NCI-H128 (cell line): Measurements from ENCODE around the gene ZSWIM4.
"Not testable (repeated sequence)": the region's sequence is repeated elsewhere in the genome, so short reads cannot be mapped to it uniquely, and the experiment has no call there.

ENCODE experiments used
- DNase-seq: peaks from one replicate; lab custom pipeline; 2025; ENCODE audit not compliant: unreplicated experiment; lab: John Stamatoyannopoulos, UW

The ZSWIM4 gene

DNA sequence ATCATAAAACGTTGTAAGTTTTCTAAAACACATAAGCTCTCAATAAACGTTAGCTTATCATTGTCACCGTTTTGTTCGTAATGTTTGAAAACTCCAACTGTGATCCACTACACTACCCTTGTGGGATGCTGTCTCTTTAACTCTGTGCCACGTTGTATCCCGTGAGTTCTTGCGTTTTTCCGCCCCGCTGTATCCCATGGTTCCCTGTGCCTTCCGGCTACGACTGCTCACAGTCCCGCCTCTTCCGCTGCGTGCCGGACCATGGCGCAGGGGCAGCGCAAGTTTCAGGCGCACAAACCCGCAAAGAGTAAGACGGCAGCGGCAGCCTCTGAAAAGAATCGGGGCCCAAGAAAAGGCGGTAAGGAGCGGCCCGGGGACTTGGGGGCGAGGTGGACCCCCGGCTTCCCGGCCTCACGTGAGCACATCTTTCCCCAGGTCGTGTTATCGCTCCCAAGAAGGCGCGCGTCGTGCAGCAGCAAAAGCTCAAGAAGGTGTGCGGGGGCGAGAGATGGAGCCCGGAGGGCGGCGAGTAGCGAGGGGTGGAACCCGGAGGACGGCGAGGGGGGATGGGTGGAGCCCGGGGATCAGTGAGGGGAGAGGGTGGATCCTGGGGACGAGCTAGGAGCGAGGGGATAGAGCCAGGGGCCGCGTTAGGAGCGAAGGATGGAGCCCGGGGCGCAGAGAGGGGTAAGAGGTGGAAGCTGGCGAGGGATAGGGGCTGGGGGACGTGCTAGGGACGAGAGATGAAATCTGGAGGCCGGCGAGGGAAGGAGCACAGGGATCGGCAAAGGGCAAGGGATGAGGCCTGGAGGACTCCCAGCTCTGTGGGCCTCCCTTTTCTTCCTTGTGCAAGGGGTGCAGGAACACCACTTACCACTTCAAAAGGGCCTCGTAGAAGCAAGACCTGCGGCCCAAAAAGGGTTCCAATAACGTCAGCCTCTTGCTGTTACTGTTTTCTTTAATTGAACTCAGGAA lies 20.7 kb upstream of the ZSWIM4 start, which contains the start of gene C19orf53:
Gene C19orf53, plus strand, starts transcription at position 240 of the 975 bp plus-strand sequence. Its CDS starts 22 bp downstream, at position 262.
- DNase-seq: peak; percentile 58

DNA sequence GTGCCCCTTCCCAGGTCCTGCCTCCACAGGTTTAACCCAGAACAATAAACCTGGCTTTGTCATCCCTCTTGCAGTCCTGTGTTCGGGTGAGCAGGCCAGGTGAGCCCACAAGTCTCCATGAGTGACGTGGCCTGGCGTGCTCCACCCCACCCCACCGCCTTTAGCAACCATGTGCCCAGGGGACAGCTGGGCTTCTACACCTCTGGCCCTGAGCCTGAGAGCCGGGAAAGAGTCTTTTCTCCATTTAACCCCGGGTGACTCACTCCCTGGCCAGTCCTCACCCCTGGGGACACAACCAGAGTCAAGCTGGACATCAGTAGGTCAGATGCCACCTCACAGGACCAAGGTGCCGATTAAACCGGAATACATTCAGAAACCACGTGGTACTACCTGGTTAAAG lies 16.8 kb upstream of the ZSWIM4 start:
- DNase-seq: no peak

DNA sequence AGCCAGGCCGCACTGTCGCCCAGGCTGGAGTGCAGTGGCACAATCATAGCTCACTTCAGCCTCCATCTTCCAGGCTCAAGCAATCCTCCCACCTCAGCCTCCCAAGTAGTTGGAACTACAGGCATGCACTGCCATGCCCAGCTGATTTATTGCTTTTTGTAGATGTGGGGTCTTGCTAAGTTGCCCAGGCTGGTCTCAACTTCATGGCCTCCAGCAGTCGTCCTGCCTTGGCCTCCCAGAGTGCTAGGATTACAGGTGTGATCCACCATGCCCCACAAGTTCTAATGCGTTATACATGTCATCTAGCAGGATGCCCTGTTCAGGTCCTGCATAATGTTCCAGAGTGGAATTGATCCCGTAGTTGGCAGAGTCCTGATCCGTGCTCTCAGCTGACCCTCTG lies 16.4 kb upstream of the ZSWIM4 start:
- DNase-seq: no peak

DNA sequence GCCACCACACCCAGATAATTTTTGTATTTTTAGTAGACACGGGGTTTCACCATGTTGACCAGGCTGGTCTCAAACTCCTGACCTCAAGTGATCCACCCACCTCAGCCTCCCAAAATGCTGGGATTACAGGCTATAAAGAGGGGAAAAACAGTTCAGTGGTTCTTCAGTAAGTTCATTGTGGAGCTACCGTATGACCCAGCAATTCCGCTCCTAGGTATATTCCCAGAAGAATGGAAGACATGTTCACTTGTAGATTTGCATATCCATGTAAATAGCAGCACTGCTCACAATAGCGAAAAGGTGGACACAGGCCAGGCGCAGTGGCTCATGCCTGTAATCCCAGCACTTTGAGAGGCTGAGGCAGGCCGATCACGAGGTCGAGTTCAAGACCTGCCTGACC lies 15.4 kb upstream of the ZSWIM4 start:
- not testable (repeated sequence) for DNase-seq

DNA sequence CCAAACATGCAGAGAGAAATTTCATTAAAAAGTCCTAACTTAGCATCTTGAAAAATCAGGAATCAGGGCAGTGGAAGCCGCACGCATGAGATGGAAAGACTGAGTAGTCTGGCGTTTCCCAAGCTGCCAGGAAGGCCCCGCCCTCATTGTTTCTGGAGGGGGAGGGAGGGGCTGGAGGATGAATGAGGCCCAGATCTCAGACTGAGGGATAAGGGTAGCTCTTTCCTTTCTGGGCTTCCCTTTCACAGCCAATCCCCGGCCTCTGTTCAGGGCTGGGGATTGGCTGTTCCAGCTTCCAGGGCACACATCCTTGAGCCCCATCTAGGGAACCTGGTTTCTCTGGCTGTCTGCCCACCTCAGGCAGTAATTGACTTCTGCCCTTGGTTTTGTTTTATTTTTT lies 13.7 kb upstream of the ZSWIM4 start:
- peak; percentile 7 for DNase-seq

DNA sequence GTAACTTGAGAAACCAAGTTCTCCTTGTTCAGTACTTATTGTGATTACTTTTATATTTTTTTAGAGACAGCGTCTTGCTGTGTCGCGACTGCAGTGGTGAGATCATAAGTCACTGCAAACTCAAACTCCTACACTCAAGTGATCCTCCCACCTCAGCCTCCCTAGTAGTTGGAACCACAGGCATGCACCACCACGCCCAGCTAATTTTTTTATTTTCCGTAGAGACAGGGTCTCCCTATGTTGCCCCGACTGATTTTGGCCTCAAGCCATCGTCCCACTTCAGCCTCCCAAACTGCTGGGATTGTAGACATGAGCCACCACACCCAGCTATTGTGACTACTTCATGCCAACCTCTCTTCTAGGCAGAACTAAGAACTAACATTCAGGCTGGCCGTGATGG lies 12.7 kb upstream of the ZSWIM4 start:
- no peak for DNase-seq

DNA sequence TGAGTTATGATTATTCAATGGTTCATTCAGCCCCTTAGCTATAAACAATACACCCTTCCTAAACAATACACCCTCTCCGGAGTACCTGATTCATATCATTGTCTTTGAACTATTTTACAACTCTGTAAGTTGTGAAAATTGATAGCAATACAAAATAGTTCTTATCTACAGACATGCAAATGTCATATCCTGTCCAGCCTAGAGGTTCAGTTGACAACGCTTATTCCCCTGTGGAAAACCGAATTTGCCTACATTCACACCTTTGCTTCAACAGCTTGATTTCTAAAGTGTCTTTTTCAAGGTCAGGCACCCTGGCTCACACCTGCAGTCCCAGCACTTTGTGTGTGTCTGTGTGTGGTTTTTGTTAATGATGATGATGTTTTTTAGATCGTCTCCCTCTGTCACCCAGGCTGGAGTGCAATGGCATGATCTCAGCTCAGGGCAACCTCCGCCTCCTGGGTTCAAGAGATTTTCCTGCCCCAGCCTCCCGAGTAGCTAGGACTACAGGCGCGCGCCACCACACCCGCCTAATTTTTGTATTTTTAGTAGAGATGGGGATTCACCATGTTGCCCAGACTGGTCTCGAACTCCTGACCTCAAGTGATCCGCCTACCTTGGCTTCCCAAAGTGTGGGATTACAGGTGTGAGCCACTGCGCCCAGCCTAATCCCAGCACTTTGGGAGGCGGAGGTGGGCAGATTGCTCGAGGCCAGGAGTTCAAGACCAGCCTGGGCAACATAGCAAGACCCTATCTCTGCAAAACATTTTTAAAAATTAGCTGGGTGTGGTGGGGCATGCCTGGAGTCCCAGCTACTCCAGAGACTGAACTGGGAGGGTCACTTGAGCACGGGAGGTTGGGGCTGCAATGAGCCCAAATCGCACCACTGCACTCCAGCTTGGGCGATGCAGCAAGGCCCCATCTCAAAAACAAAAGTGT lies 11.4 kb upstream of the ZSWIM4 start:
- no peak for DNase-seq

DNA sequence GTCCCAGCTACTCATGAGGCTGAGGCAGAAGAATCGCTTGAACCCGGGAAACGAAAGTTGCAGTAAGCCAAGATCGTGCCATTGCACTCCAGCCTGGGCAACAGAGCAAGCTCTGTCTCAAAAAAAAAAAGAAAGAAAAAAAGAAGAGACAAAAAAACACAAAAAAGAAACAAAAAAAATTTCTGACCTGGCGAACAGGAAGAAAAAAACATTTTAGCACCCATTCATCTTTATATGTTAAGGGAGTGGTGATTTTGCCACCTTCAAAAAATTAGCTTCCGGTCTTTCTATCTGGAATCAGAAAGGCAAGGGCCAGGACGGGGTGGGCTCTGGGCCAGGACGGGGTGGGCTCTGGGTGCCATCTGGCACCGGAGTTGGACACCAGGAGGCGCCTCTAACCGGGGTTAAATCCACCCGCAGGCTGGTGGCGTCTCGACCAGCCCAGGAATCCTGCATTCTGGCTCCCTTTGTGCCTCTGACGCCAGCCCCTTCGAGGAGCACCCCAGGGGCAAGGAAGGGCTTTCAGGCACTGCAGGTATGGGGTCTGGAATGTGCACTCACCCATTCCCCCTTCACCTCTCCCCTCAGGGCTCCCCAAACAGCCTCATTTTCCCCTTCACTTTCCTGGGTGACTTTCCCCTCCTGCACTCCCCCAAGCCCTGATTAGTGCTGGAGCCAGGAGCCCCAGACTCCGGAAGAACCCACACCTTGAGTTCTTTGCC lies 10.4 kb upstream of the ZSWIM4 start:
- peak; percentile 15 for DNase-seq

DNA sequence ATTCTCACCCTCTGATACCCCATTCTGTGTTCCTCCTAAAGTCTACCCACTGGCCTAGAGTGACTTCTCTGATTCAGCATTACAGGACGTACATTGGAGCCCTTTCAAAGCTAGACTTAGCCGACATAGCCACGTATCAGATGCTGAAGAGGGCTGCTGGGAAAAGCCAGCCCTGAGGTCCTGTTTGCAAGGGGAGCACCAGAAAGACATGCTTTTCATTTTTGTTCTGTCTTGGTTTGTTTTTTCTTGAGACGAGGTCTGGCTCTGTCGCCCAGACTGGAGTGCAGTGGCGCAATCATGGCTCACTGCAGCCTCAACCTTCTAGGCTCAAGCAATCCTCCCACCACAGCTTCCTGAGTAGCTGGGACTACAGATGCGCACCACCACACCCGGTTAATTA lies 6.3 kb upstream of the ZSWIM4 start:
- no peak for DNase-seq

DNA sequence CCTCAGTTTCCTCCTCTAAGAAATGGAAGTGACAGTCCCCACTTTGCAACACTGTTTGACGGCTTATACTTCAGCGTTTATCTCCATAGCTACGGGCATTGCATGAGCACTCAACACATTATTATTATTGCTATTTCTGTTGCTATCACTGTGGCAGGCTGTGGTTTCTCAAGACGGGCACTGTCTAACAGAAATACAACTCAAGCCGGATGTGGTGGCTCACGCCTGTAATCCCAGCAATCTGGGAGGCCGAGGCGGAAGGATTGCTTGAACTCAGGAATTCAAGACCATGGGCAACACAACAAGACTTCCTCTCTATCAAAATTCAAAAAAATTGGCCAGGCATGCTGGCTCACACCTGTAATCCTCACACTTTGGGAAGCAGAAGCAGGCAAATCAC lies 4.9 kb upstream of the ZSWIM4 start:
- no peak for DNase-seq

DNA sequence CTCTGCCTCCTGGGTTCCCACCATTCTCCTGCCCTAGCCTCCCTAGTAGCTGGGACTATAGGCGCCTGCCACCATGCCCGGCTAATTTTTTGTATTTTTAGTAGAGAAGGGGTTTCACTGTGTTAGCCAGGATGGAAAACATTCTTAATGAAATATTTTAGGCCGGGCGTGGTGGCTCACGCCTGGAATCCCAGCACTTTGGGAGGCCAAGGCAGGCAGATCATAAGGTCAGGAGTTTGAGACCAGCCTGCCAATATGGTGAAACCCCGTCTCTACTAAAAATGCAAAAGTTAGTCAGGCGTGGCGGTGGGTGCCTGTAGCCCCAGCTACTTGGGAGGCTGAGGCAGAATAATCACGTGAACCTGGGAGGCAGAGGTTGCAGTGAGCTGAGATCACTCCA lies 1.9 kb upstream of the ZSWIM4 start:
- not testable (repeated sequence) for DNase-seq

DNA sequence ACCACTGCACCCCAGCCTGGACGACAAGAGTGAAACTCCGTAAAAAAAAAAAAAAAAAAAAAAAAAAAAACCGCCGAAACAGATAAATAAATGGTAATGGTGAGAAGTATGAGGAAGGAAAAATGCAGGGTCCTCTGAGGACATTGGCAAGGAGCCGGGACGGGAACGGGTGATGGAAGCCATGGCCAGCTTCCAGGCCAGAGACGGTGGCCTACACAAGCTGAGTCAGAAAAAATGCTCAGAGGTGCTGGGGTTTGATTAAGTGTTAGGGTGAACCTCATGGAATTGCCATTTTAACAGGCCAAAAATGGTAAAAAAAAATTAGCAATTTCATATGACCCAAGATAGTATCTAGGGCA lies 866 bp upstream of the ZSWIM4 start:
- no peak for DNase-seq

DNA sequence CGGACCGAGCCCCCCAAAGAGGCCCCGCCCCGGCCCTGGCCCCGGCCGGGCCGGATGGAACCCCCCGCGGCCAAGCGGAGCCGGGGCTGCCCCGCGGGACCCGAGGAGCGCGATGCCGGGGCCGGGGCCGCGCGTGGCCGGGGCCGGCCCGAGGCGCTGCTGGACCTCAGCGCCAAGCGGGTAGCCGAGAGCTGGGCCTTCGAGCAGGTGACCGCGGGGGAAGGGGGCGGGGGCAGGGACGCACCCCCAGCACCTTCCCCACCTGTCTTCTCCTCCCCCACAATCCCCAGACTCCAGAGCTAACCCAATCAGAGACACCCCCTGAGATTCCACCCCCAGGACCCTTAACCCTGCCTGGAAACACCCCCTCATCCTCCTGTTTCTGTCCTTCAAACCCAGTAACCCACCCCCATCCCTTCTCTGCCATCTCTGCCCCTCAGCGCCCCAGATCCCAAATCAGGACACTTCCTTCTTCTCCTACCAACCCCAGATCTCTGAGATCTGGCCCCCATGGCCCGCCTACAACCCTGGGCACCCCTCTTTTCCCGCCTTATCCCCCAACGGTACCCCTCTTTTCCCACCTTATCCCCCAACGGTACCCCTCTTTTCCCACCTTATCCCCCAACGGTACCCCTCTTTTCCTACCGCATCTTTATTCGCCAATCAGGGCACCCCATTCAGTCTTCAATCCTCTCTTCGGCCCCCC lies 505 bp downstream of the ZSWIM4 start:
- no peak for DNase-seq

DNA sequence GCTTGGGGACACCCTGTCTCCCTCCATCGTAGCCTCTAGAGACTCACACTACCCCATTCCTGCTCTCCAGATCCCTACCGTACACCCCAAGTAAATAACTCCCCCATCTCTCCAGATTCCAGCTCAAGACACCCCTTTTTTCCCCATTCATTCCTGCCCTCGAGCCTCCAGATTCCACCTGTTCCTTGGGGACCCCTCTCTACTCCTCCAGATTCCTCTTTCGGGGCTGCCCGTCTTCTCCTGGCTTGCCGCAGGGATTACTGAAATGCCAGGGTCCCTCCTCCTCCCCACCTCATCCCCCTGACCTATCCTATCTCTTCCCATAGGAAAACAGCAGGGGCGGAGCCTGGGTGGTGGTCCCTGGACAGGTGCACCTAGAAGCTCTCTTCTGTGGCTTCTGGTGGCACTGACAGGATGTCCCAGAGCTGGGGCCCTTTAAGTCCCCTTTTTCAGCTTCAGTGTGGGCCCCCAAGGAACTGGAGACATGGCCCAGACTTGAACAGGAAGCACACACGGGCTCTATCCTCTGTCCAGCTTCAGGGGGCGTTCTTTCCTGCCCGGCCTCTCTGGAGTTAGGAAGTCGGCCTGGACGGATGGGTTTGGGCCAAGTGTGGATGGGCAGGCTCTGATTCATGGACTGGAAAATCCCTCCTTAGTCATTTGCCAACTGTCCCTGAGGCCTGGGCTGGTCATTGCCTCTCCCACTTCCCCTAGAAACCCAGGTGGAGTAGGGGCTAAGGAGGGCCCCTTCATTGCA lies 1.2 kb downstream of the ZSWIM4 start:
- no peak for DNase-seq

DNA sequence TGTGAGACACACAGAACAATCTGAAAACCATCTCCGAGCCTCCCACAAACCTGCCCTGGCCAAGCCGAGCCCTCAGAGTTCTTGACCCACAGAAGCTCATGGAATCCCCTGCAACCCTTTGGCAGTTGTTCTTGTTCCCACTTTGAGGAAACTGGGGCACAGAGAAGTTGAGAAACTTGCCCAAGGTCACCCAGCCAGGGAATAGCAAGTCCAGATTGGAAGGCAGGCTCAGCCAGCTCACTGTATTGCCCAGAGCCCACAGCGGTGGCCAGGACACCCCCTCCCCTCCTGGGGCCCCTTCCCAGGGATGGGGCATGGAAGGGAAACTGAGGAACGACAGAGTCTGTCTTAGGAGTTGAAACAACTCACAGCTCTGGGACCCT lies 1.8 kb downstream of the ZSWIM4 start:
- DNase-seq: no peak

DNA sequence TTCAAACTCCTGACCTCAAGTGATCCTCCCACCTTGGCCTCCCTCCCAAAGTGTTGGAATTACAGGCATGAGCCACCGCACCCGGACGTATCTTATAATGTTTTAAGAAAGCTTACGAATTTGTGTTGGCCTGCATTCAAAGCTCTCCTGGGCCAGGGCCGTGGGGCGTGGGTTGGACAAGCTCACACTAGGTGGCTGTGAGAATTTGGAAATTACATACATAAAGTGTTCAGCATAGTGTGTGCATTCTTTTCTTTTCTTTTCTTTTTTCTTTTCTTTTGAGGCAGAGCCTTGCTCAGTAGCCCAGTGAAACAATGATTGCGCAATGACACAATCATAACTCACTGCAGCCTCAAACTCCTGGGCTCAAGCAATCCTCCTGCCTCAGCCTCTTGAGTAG lies 2.6 kb downstream of the ZSWIM4 start:
- DNase-seq: no peak

DNA sequence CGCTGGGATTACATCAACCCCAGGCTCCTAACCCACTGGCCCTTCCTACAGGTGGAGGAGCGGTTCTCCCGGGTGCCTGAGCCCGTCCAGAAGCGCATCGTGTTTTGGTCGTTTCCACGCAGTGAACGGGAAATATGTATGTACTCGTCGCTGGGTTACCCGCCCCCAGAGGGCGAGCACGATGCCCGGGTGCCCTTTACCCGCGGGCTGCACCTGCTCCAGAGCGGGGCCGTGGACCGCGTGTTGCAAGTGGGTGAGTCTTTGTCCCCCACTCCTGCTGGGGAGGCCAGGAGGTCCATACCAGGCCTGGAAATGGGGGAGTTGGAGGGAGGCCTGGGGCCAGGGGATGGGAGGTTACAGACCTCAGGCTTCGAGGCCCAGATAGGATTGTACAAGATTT lies 4.4 kb downstream of the ZSWIM4 start:
- no peak for DNase-seq

DNA sequence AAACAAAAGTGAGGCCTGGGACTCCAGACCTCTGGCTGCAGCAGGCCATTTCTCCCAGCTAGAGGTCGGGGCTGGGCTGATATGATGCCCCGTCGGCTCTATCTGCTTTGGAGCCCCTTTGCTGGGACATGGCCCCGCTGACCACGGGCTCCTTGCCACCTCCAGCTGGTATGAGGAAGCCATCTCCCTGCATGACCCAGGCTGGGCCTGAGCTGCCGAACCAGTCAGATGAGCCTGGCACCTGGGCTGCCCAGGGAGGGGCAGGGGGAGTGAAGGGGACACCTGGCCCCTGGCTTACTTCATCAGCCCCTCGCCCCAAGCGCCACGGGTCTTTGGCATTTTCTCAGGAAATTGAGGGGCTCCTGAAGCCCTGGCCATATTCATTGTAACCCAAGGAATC lies 7.8 kb downstream of the ZSWIM4 start:
- no peak for DNase-seq

DNA sequence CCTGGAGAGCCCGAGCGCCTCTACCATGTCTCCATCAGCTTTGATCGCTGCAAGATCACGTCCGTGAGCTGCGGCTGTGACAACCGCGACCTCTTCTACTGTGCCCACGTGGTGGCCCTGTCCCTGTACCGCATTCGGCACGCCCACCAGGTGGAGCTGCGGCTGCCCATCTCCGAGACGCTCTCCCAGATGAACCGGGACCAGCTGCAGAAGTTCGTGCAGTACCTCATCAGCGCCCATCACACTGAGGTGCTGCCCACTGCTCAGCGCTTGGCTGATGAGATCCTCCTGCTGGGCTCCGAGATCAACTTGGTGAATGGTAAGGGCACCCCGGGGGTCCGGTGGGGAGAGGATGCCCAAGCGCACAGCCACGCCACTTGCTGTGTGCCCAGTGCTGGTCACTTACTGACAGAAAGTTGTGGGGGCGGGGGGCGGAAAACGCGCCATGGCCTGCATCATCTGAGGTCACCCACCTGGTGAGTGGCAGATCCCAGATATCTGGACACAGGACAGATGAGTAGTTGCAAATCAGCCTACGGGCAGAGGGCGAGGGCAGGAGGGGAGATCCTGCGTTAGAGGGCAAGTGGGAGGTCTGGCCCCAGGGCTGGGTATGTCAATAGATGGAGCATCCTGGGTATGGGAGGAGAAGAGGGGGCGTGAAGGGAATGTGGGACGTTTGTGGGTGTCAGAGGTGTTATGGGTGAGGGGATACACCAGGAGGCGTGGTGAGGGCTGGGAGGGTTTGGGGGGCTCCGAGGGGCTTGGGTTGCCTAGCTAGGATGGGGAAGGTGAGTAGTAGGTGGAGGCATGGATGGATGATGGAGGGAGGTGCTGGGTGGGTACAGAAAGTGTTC lies 9.8 kb downstream of the ZSWIM4 start:
- no peak for DNase-seq
